Middle frontal gyrus (tissue), 1 donor: ENCODE data around the gene GPR107.

ENCODE experiments used
- DNase-seq: peaks from one replicate; pipeline ENCODE4 v3.0.0-alpha.2; 2015; ENCODE audit warnings: low spot score; ENCODE audit errors: extremely low spot score

Gene GPR107

DNA sequence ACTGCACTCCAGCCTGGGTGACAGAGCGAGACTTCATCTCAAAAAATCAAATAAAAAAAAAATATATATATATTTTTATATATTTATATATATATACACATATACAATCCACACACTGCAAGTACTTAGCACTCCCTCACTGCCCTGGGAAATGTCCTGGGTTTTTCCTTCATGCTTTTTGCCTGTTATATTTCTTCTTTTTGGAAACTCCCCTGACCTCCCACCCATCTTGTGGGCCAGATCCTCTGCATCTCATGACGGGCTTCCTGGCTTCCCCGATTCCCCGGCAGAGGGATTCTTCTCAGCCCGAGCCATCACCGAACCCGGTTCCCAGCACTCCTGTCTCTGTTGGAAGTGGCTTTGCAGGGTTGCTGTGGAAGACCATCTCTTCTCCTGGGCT lies 79.0 kb downstream of the GPR107 start:
- no peak for DNase-seq

GRCh38 chr9:130137081-130137640 lies 83.5 kb downstream of the GPR107 start:
- no peak for DNase-seq

GRCh38 chr9:130137641-130138081 lies 84.0 kb downstream of the GPR107 start:
- no peak for DNase-seq

- no peak for DNase-seq
These were observed 84.5 kb downstream of the GPR107 start for GRCh38 chr9:130138171-130138653.

DNA sequence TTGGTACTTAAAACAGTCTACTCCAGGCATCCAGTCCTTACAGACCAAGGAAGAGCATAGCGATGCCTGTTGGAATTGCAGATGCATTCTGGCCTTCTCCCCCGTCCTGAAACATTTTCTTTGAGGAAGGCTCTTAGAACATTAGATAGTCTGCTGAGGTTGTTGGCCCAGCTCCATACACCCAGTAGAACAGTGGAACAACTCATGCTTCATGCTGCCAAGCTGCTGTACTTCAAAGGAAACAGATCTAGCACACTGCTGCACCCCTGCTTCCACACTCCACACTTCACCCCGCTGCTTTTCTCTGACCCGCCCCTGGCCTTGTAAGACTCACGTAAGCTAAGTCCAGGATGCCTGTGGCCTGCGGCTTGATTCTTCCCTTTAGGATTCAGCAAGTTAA lies 85.1 kb downstream of the GPR107 start:
- DNase-seq: peak; percentile 75

- no peak for DNase-seq
These were observed 85.5 kb downstream of the GPR107 start for GRCh38 chr9:130139251-130139650.

DNA sequence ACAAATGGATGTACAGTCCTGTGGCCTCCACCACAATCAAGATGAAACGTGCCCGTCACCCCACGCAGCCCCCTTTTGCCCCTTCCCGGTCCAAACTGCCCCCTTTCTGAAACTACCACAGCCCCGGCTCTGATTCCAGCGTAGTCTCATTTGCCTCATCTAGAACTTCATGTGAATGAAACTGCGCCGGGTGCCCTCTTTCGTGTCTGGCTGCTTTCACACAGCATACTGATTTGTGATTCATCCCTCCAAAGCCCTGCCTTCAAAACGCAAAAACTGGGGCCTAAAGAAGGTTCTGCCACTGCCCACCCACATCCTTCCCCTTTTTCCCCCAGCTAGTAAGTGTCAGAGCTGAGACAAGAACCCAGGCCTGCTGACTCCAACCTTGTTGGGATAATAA lies 87.0 kb downstream of the GPR107 start:
- no peak for DNase-seq

DNA sequence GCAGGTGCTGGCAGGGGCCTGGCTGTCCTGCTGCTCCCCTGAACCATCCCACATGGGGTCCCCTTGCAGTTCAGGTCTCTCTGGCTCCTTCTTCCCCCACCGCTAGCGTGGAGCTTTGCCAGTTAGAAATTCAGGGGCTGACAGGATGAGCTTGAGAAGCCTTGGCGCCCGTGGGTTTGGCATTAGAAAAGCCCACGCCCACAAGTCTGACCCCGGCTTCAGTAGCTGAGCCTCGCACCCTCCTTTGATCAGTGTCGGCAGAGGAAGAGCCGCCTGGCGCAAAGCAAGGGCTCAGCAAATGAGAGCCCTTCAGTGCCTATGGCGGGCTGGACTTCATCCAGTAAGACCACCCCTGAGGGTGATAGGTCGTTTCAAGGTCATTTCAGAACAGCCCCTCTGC lies 88.3 kb downstream of the GPR107 start:
- no peak for DNase-seq

DNA sequence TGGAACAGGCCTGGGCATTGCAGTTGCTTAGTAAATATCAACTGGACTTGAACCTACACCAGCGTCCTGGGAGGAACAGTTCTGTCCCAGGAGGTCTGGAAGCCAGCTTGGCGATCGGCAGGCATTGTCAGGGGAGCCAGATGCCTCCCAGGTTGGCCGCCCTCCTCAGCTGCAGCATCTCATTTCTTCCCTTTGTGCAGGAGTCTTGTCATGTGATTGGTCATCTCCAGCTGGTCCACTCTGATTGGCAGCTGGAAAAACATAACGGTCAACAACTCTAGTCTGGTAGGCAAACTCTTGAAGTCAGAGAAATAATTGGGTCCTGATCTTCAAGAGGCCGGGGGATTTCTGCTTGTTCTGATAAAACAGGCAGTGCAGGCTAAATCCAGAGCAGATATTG lies 88.9 kb downstream of the GPR107 start:
- no peak for DNase-seq

DNA sequence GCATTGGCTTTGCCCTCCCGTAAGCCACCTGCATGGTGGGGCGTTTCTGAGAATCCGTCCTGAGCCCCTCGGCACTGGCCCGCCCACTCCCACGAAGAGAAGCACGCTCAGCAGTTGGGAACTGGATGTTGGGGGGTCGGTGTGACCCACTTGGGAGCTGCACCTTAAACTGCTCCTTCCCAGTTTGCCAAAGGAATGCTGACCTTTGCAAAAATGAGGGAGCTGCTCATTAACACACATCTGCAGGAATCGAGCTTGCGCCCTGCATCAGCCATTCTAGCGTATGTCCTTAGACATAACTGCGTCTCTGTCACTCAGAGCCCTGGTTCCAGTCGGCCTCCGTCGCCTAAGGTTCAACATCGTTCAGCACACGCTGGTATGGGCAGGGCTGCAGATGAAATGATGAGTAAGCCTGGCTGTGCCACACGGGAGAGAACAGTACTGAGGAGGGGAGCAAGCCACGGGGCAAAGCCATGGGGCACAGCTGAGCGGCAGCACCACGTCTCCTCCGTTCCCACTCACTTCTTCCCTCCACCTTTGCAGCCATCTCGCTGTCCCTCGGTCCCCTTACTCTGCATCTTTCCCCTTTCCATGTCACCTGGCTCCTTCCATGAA lies 89.7 kb downstream of the GPR107 start:
- no peak for DNase-seq

GRCh38 chr9:130143958-130144366 lies 90.3 kb downstream of the GPR107 start:
- DNase-seq: no peak

GRCh38 chr9:130144703-130145102 lies 91.0 kb downstream of the GPR107 start:
- DNase-seq: no peak

DNA sequence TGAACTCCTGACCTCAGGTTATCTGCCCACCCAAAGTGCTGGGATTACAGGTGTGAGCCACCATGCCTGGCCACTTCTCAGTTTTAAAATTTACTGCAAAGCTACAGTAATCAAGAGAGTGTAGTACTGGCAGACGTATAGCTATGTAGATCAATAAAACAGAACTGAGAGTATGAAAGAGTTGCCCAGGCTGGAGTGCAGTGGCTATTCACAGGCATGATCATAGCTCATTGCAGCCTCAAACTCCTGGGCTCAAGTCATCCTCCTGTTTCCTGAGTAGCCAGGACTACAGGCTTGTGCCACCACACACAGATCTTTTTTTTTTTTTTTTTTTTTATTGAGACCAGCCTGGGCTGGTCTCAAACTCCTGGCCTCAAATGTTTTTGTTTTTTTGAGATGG lies 92.0 kb downstream of the GPR107 start:
- DNase-seq: no peak

DNA sequence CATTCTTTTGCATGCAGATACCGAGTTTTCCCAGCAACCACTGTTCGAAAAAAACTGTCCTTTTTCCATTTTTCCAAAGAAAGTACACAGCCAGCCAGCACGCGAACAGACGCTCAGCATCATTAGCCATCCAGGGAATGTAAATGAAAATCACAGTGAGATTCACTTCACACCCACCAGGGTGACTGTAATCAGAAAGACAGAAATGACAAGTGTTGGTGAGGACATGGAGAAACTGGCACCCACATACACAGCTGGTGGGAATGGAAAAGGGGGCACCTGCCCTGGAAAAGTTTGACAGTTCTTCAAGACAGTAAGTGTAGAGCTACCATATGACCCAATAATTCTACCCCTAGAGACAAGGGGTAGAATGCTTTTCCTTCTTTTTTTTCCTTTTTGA lies 93.5 kb downstream of the GPR107 start:
- DNase-seq: no peak

DNA sequence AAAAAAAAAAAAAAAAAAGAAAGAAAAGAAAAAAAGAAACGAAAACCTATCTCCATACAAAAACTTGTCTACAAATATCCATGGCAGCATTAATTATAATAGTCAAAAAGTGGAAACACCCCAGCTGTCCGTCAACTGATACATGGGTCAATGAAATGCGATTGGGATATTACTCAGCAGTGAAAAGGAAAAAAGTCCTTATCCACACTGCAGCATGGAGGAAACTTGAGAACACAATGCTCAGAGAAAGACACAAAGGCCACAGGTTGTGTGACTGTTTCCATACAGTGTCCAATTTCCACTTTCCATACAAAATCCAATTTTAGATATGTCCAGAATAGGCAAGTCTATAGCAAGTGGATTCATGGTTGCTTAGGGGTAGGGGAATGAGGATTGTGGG lies 94.2 kb downstream of the GPR107 start:
- no peak for DNase-seq

GRCh38 chr9:130149031-130149430 lies 95.3 kb downstream of the GPR107 start:
- no peak for DNase-seq

- no peak for DNase-seq
These were observed 96.1 kb downstream of the GPR107 start for GRCh38 chr9:130149654-130150286.

- DNase-seq: no peak
These were observed 97.2 kb downstream of the GPR107 start for GRCh38 chr9:130150779-130151382.

GRCh38 chr9:130154816-130155215 lies 101.1 kb downstream of the GPR107 start:
- DNase-seq: no peak

DNA sequence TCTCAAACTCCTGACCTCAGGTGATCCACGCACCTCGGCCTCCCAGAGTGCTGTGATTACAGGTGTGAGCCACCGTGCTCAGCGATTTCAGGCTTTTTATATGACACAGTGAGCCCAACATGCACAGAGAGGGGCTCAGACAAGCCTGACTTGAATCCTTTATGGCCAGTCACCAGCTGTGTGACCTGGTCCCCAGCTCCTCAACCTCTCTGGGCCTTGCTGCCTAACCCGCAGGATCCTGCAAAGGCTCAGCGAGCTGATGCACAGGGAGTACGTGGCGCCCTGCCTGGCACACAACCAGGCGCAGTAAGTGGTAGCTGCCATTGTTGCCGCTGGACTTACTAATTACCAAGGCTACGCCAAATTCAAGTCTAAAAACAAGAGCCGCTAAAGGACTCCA lies 101.9 kb downstream of the GPR107 start:
- no peak for DNase-seq

- no peak for DNase-seq
These were observed 103.0 kb downstream of the GPR107 start for GRCh38 chr9:130156672-130157071.

DNA sequence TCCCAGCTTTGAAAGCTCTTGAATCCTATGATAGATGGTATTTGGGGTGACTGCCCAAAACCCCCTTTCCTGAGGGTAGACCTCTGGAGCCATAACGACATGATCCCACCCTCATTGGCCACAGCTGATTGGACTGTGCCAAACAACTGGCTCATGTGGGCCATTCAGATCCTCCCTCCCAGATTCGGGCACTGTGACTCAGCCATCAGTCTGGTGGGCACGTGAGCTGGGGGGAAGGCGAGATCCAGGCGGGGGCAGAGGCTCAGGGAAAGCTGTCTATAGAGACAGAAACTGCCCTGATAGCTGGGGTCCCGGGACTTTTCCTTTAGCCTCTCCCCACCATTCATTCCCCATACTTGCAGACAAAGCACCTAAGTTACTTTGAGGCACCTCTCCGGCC lies 103.4 kb downstream of the GPR107 start:
- DNase-seq: no peak
